Upper lobe of right lung (tissue), 1 donor: ENCODE data around the gene MAK. TPM values are rescaled to one million over a fixed set of nuclear protein-coding genes. Genes with fewer than 3 reads are reported as not detected.

Experiments
- ATAC-seq: fragments of 200-7000 bp; cut with Tn5 transposase; one replicate; pipeline ENCODE4 v1.9.1; 2020; ENCODE audit warnings: mild to moderate bottlenecking, moderate library complexity
- DNase-seq: peaks from one replicate; pipeline ENCODE4 v3.0.0-alpha.2; 2020
- H3K27ac ChIP-seq: fragments of 200-600 bp; one replicate; pipeline ENCODE4 v1.8.0; 2022
- H3K27me3 ChIP-seq: fragments of 200-600 bp; one replicate; pipeline ENCODE4 v1.8.0; 2022; ENCODE audit warnings: mild to moderate bottlenecking
- H3K36me3 ChIP-seq: fragments of 200-600 bp; one replicate; pipeline ENCODE4 v1.8.0; 2022
- H3K4me1 ChIP-seq: fragments of 200-600 bp; one replicate; pipeline ENCODE4 v1.8.0; 2022
- H3K4me3 ChIP-seq: fragments of 200-600 bp; one replicate; pipeline ENCODE4 v1.8.0; 2022; ENCODE audit warnings: mild to moderate bottlenecking
- H3K9me3 ChIP-seq: fragments of 200-600 bp; one replicate; pipeline ENCODE4 v1.8.0; 2022
- intact Hi-C: fragments of 100-400 bp; cut with DNase I; formaldehyde crosslinking; loops from one replicate; pipeline ENCODE4 v1.11.0; 2022
- total RNA-seq: library from RNA; stranded (reverse); fragmentation: NEBNext Ultra II Directional; extraction: Animal tissue kit (Norgen Biotek cat#: 25700); gene quantifications from one replicate; pipeline ENCODE4 v1.2.1, GENCODE V29; 2021
- TF ChIP-seq, protein P1 (sequence below): fragments of 200-600 bp; IDR thresholded peaks from one replicate; pipeline ENCODE4 v1.8.0; 2022; ENCODE audit warnings: antibody characterized with exemption
- donor health status: DM: no; HTN: yes; CAD: no; lungs with severe emphysema.

Gene MAK
- total RNA-seq, 1 donor from 2014 or later: 0.29 TPM

- Histone ChIP-seq H3K4me1 (no peaks in the 10 kb centered on the region), H3K9me3 (no peaks in the 10 kb centered on the region), H3K4me3 (no peak overlapping the region), H3K36me3 (no peaks in the 10 kb centered on the region), H3K27ac (no peak overlapping the region), H3K27me3 (no peaks in the 10 kb centered on the region)
- TF ChIP-seq, protein P1, sequence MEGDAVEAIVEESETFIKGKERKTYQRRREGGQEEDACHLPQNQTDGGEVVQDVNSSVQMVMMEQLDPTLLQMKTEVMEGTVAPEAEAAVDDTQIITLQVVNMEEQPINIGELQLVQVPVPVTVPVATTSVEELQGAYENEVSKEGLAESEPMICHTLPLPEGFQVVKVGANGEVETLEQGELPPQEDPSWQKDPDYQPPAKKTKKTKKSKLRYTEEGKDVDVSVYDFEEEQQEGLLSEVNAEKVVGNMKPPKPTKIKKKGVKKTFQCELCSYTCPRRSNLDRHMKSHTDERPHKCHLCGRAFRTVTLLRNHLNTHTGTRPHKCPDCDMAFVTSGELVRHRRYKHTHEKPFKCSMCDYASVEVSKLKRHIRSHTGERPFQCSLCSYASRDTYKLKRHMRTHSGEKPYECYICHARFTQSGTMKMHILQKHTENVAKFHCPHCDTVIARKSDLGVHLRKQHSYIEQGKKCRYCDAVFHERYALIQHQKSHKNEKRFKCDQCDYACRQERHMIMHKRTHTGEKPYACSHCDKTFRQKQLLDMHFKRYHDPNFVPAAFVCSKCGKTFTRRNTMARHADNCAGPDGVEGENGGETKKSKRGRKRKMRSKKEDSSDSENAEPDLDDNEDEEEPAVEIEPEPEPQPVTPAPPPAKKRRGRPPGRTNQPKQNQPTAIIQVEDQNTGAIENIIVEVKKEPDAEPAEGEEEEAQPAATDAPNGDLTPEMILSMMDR: no peak
- DNase-seq (no peak), ATAC-seq (no peak)
- intact Hi-C loops: no loop called here
These were observed 98.3 kb downstream of the MAK start for GRCh38 chr6:10740061-10740460.

GRCh38 chr6:10736731-10737130 is 101.6 kb downstream of the MAK start:
- Histone ChIP-seq H3K4me1 (no peaks in the 10 kb centered on the region), H3K9me3 (no peaks in the 10 kb centered on the region), H3K27ac (no peak overlapping the region), H3K27me3 (no peaks in the 10 kb centered on the region), H3K4me3 (no peak overlapping the region), H3K36me3 (peaks cover 21% of the 10 kb centered on the region)
- TF ChIP-seq, protein P1: no peak
- intact Hi-C loops: no loop called here
- DNase-seq (no peak), ATAC-seq (no peak)

DNA sequence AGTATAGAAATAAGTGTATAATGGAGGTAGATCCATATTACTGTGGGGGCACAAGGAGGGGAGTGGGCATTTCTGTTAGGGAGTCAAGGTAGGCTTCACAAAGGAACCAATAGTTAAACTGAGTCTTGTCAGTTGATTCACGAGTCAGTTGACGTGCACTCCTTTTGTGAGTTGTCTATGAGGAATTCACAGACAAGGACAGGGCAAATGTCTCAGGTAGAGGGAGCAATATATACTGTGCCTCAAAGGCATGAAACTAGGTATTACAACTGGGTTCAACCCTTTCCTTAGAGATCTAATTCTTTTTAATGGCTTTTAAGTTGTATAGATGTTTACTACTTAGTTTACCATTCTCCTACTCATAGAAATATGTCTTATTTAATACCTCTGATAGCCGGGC is 104.5 kb downstream of the MAK start:
- ATAC-seq: no peak
- TF ChIP-seq, protein P1: no peak
- H3K36me3 ChIP-seq: peaks cover 48% of the 10 kb centered on the region

GRCh38 chr6:10733151-10733715 is 105.1 kb downstream of the MAK start:
- Histone ChIP-seq H3K4me3 (no peak overlapping the region), H3K36me3 (peaks cover 54% of the 10 kb centered on the region), H3K27me3 (no peaks in the 10 kb centered on the region), H3K9me3 (no peaks in the 10 kb centered on the region), H3K27ac (no peak overlapping the region), H3K4me1 (no peaks in the 10 kb centered on the region)
- intact Hi-C loops: no loop called here
- ATAC-seq (no peak), DNase-seq (no peak)
- TF ChIP-seq, protein P1: no peak

More for the DNA sequence above, 104.5 kb downstream of the MAK start:
- Histone ChIP-seq H3K27me3 (no peaks in the 10 kb centered on the region), H3K4me3 (no peak overlapping the region), H3K4me1 (no peaks in the 10 kb centered on the region), H3K9me3 (no peaks in the 10 kb centered on the region), H3K27ac (no peak overlapping the region)
- intact Hi-C loops: no loop called here
- DNase-seq: no peak

DNA sequence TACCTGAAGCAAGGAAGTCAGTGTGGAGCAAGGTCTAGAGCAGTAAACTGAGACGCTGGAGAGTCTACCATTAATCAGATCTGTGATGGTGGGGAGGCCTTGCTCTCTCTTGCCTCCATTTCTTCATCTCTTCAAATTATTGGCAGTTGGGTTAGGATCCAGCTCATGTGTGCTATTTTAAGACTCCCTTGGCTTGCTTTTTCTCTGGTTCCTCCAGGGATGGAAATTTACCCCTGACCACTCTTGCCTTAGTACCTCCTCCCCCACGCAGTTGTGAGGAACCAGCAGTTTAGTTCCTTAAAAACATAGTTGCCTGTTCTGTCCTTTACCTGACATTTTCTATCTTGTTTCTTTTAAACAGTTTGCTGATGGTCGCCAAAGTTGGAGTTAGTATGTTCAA is 108.1 kb downstream of the MAK start:
- Histone ChIP-seq H3K27ac (no peak overlapping the region), H3K4me3 (no peak overlapping the region), H3K4me1 (no peaks in the 10 kb centered on the region), H3K27me3 (no peaks in the 10 kb centered on the region), H3K9me3 (no peaks in the 10 kb centered on the region), H3K36me3 (peaks cover 78% of the 10 kb centered on the region)
- peak; percentile 31 for ATAC-seq
- intact Hi-C loops: no loop called here
- no peak for DNase-seq
- TF ChIP-seq, protein P1: no peak

DNA sequence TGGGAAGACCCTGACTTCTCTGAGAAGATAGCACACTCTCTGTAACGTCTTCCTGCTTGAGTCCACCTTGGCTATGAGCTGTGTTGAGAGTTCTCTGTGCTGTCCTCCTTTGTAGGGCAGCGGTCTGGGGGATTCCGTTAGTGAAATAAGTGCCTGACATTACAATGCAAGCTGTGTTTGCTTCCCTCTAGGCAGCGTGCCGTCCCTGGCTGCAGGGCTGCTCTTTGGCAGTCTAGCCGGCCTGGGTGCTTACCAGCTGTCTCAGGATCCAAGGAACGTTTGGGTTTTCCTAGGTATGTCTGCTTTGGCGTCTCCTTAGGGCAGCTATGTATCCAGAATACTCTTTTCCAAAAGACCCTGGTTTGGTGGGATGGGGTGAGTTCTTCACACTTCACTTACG is 112.6 kb downstream of the MAK start:
- intact Hi-C loops: no loop called here
- DNase-seq (no peak), ATAC-seq (no peak)
- Histone ChIP-seq H3K9me3 (no peaks in the 10 kb centered on the region), H3K27me3 (no peaks in the 10 kb centered on the region), H3K4me3 (no peak overlapping the region), H3K4me1 (peaks cover 15% of the 10 kb centered on the region), H3K27ac (no peak overlapping the region), H3K36me3 (peaks cover 53% of the 10 kb centered on the region)
- TF ChIP-seq, protein P1: no peak
